Measurements from ENCODE around the gene AK5. TPM values are rescaled to one million over a fixed set of nuclear protein-coding genes. Genes with fewer than 3 reads are reported as not detected.
"Not testable (repeated sequence)": the region's sequence is repeated elsewhere in the genome, so short reads cannot be mapped to it uniquely, and the experiment has no call there.

AK5 gene
- total and polyA plus RNA-seq, 9 donors: 5.3 to 10.3 (median 9.0) TPM

- DNase-seq: no peak
- H3K4me1 ChIP-seq (ENCODE audit: control insufficient read depth, insufficient read depth, low read length): no peaks in the 10 kb centered on the region
- no peaks in the 10 kb centered on the region for H3K27me3 ChIP-seq (ENCODE audit: control insufficient read depth, insufficient read depth, low read length)
- no peaks in the 10 kb centered on the region for H3K9me3 ChIP-seq (replicated peaks; ENCODE audit: control insufficient read depth, low read depth, low read length)
- no peak overlapping the region for H3K27ac ChIP-seq (ENCODE audit: low read length)
- no peak overlapping the region for H3K4me3 ChIP-seq (ENCODE audit: low read length)
- no peaks in the 10 kb centered on the region for H3K36me3 ChIP-seq (ENCODE audit: control insufficient read depth, insufficient read depth, low read length)
These were observed 126.0 kb downstream of the AK5 start for GRCh38 chr1:77407738-77408375.

- not testable (repeated sequence) for H3K27ac ChIP-seq (ENCODE audit: low read length); H3K36me3 ChIP-seq (ENCODE audit: control insufficient read depth, insufficient read depth, low read length); H3K4me1 ChIP-seq (ENCODE audit: control insufficient read depth, insufficient read depth, low read length); DNase-seq; H3K9me3 ChIP-seq (replicated peaks; ENCODE audit: control insufficient read depth, low read depth, low read length); H3K27me3 ChIP-seq (ENCODE audit: control insufficient read depth, insufficient read depth, low read length); H3K4me3 ChIP-seq (ENCODE audit: low read length)
- WGBS (ENCODE audit: insufficient coverage): no CpG with 5 or more reads among the region's 4 CpGs
These were observed 127.1 kb downstream of the AK5 start for GRCh38 chr1:77408933-77409332.

- Histone ChIP-seq H3K27ac (ENCODE audit: low read length) (no peak overlapping the region), H3K9me3 (replicated peaks; ENCODE audit: control insufficient read depth, low read depth, low read length) (no peaks in the 10 kb centered on the region), H3K4me3 (ENCODE audit: low read length) (no peak overlapping the region), H3K27me3 (ENCODE audit: control insufficient read depth, insufficient read depth, low read length) (no peaks in the 10 kb centered on the region), H3K36me3 (ENCODE audit: control insufficient read depth, insufficient read depth, low read length) (no peaks in the 10 kb centered on the region), H3K4me1 (ENCODE audit: control insufficient read depth, insufficient read depth, low read length) (peaks cover 2% of the 10 kb centered on the region)
- WGBS (ENCODE audit: insufficient coverage): 72% methylated on average over 7 of the region's 9 CpGs
- no peak for DNase-seq
These were observed 130.4 kb downstream of the AK5 start for GRCh38 chr1:77412069-77412819.

GRCh38 chr1:77412820-77413530, 131.2 kb downstream of the AK5 start:
- DNase-seq: no peak
- Histone ChIP-seq H3K36me3 (ENCODE audit: control insufficient read depth, insufficient read depth, low read length) (no peaks in the 10 kb centered on the region), H3K27me3 (ENCODE audit: control insufficient read depth, insufficient read depth, low read length) (no peaks in the 10 kb centered on the region), H3K9me3 (replicated peaks; ENCODE audit: control insufficient read depth, low read depth, low read length) (peaks cover 2% of the 10 kb centered on the region), H3K4me3 (ENCODE audit: low read length) (no peak overlapping the region), H3K27ac (ENCODE audit: low read length) (no peak overlapping the region), H3K4me1 (ENCODE audit: control insufficient read depth, insufficient read depth, low read length) (peaks cover 2% of the 10 kb centered on the region)
- 51% methylated on average over 8 of the region's 8 CpGs for WGBS (ENCODE audit: insufficient coverage)

- H3K27me3 ChIP-seq (ENCODE audit: control insufficient read depth, insufficient read depth, low read length): no peaks in the 10 kb centered on the region
- no peak overlapping the region for H3K27ac ChIP-seq (ENCODE audit: low read length)
- H3K4me1 ChIP-seq (ENCODE audit: control insufficient read depth, insufficient read depth, low read length): peaks cover 2% of the 10 kb centered on the region
- DNase-seq: no peak
- WGBS (ENCODE audit: insufficient coverage): 69% methylated on average over 2 of the region's 7 CpGs
- H3K9me3 ChIP-seq (replicated peaks; ENCODE audit: control insufficient read depth, low read depth, low read length): peaks cover 2% of the 10 kb centered on the region
- H3K4me3 ChIP-seq (ENCODE audit: low read length): no peak overlapping the region
- no peaks in the 10 kb centered on the region for H3K36me3 ChIP-seq (ENCODE audit: control insufficient read depth, insufficient read depth, low read length)
These were observed 131.9 kb downstream of the AK5 start for GRCh38 chr1:77413541-77414335.

GRCh38 chr1:77415579-77415978, 133.8 kb downstream of the AK5 start:
- Histone ChIP-seq H3K4me1 (ENCODE audit: control insufficient read depth, insufficient read depth, low read length) (peaks cover 2% of the 10 kb centered on the region), H3K9me3 (replicated peaks; ENCODE audit: control insufficient read depth, low read depth, low read length) (peaks cover 2% of the 10 kb centered on the region), H3K27ac (ENCODE audit: low read length) (no peak overlapping the region), H3K27me3 (ENCODE audit: control insufficient read depth, insufficient read depth, low read length) (no peaks in the 10 kb centered on the region), H3K36me3 (ENCODE audit: control insufficient read depth, insufficient read depth, low read length) (no peaks in the 10 kb centered on the region), H3K4me3 (ENCODE audit: low read length) (no peak overlapping the region)
- DNase-seq: no peak
- WGBS (ENCODE audit: insufficient coverage): no CpG with 5 or more reads among the region's 4 CpGs

- H3K4me3 ChIP-seq (ENCODE audit: low read length): no peak overlapping the region
- peaks cover 2% of the 10 kb centered on the region for H3K9me3 ChIP-seq (replicated peaks; ENCODE audit: control insufficient read depth, low read depth, low read length)
- 87% methylated on average over 4 of the region's 5 CpGs for WGBS (ENCODE audit: insufficient coverage)
- H3K36me3 ChIP-seq (ENCODE audit: control insufficient read depth, insufficient read depth, low read length): no peaks in the 10 kb centered on the region
- H3K27me3 ChIP-seq (ENCODE audit: control insufficient read depth, insufficient read depth, low read length): no peaks in the 10 kb centered on the region
- peaks cover 2% of the 10 kb centered on the region for H3K4me1 ChIP-seq (ENCODE audit: control insufficient read depth, insufficient read depth, low read length)
- DNase-seq: no peak
- H3K27ac ChIP-seq (ENCODE audit: low read length): no peak overlapping the region
These were observed 135.1 kb downstream of the AK5 start for GRCh38 chr1:77416692-77417450.

- WGBS (ENCODE audit: insufficient coverage): no CpG with 5 or more reads among the region's 3 CpGs
These were observed 136.2 kb downstream of the AK5 start for GRCh38 chr1:77418055-77418454.

GRCh38 chr1:77421504-77422233, 139.8 kb downstream of the AK5 start:
- H3K4me1 ChIP-seq (ENCODE audit: control insufficient read depth, insufficient read depth, low read length): no peaks in the 10 kb centered on the region
- 82% methylated on average over 3 of the region's 3 CpGs for WGBS (ENCODE audit: insufficient coverage)
- no peak overlapping the region for H3K4me3 ChIP-seq (ENCODE audit: low read length)
- H3K27me3 ChIP-seq (ENCODE audit: control insufficient read depth, insufficient read depth, low read length): no peaks in the 10 kb centered on the region
- no peak overlapping the region for H3K27ac ChIP-seq (ENCODE audit: low read length)
- no peak for DNase-seq
- H3K36me3 ChIP-seq (ENCODE audit: control insufficient read depth, insufficient read depth, low read length): no peaks in the 10 kb centered on the region
- H3K9me3 ChIP-seq (replicated peaks; ENCODE audit: control insufficient read depth, low read depth, low read length): peaks cover 4% of the 10 kb centered on the region

More at GRCh38 chr1:77418055-77418454, 136.2 kb downstream of the AK5 start:
- H3K4me1 ChIP-seq (ENCODE audit: control insufficient read depth, insufficient read depth, low read length); H3K4me3 ChIP-seq (ENCODE audit: low read length); H3K9me3 ChIP-seq (replicated peaks; ENCODE audit: control insufficient read depth, low read depth, low read length); H3K27me3 ChIP-seq (ENCODE audit: control insufficient read depth, insufficient read depth, low read length); H3K27ac ChIP-seq (ENCODE audit: low read length); H3K36me3 ChIP-seq (ENCODE audit: control insufficient read depth, insufficient read depth, low read length); DNase-seq: not testable (repeated sequence)

Measured in muscle of leg (tissue), 11 donors.